ENCODE results near the gene ATP9B. TPM values are rescaled to one million over a fixed set of nuclear protein-coding genes. Genes with fewer than 3 reads are reported as not detected.

The ATP9B gene
- total RNA-seq, 1 donor: 35.4 TPM

- peak; percentile 20 for DNase-seq (ENCODE audit: low read depth)
- TF ChIP-seq CTCF (IDR thresholded peaks at IDR 0.05; ENCODE audit: insufficient read depth, low read depth, low read length): no peak
These were observed 298.8 kb downstream of the ATP9B start for GRCh38 chr18:79367989-79368388.

DNA sequence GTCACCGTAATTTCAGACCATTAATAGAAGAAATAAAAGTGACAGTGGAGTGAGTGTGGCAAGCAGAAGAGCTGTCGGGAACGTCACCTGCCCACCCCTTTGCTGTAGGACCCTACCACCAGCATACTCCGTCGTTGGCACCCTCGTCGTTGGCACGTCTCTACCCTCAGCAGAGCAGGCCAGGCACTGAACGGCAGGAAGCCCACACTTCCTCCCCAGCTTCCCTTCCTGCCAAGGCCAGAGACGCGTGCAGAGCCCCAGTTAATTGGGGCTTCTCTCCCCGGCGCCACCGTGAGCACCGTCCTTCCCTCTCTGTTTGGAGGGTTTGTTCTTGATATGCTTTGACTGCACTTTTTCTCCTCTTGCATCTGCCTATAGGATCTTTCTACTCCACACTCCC lies 299.5 kb downstream of the ATP9B start:
- no peak for DNase-seq (ENCODE audit: low read depth)
- TF ChIP-seq CTCF (IDR thresholded peaks at IDR 0.05; ENCODE audit: insufficient read depth, low read depth, low read length): no peak
- H3K4me3 ChIP-seq (ENCODE audit: low read depth, low read length): no peak overlapping the region

More at GRCh38 chr18:79367989-79368388, 298.8 kb downstream of the ATP9B start:
- no peak overlapping the region for H3K4me3 ChIP-seq (ENCODE audit: low read depth, low read length)

DNA sequence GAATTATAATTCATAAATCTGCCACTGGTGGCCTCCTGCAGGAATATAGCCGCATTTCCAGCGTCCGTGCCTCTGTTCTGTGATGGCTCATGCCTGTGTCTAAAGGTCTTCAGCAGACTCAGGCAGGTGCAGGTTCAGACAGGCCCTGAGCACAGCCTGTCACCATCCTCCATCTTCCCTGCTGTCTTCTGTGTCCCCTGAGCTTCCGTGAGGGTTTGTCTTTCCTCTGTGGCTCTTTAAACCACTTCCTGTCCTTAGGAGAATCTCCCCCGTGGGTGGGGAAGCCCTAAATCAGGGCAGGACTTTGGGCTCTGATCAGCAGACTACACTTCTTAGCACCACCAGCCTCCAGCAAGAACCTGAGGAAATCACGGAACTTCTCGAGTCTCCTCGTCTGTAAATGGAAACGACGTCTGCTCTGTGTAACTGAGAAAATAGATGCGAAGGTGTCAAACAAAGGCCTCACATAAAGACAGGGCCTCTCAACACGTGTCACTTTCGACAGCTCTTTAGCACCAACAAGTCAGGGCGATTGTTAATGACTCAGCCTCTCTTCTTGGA lies 302.4 kb downstream of the ATP9B start:
- TF ChIP-seq CTCF (IDR thresholded peaks at IDR 0.05; ENCODE audit: insufficient read depth, low read depth, low read length): no peak
- no peak for DNase-seq (ENCODE audit: low read depth)
- H3K4me3 ChIP-seq (ENCODE audit: low read depth, low read length): no peak overlapping the region

GRCh38 chr18:79372461-79372860 lies 303.3 kb downstream of the ATP9B start:
- no peak for DNase-seq (ENCODE audit: low read depth)
- no peak for TF ChIP-seq CTCF (IDR thresholded peaks at IDR 0.05; ENCODE audit: insufficient read depth, low read depth, low read length)

GRCh38 chr18:79372991-79373390 lies 303.8 kb downstream of the ATP9B start:
- TF ChIP-seq CTCF (IDR thresholded peaks at IDR 0.05; ENCODE audit: insufficient read depth, low read depth, low read length): no peak
- no peak overlapping the region for H3K4me3 ChIP-seq (ENCODE audit: low read depth, low read length)
- DNase-seq (ENCODE audit: low read depth): no peak

More at GRCh38 chr18:79372461-79372860, 303.3 kb downstream of the ATP9B start:
- H3K4me3 ChIP-seq (ENCODE audit: low read depth, low read length): no peak overlapping the region

DNA sequence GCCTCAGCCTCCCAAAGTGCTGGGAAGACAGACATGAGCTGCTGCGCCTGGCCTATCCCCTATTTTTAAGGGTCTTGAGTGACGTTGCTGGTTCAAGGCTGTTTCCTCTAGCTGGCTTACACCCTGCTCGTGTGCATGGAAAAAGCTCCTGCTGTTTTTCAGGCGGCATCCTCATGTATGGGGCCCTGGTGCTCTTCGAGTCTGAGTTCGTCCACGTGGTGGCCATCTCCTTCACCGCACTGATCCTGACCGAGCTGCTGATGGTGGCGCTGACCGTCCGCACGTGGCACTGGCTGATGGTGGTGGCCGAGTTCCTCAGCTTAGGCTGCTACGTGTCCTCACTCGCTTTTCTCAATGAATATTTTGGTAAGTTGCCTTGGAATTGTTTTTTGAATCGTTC lies 304.5 kb downstream of the ATP9B start:
- DNase-seq (ENCODE audit: low read depth): no peak
- H3K4me3 ChIP-seq (ENCODE audit: low read depth, low read length): no peak overlapping the region
- TF ChIP-seq CTCF (IDR thresholded peaks at IDR 0.05; ENCODE audit: insufficient read depth, low read depth, low read length): no peak

All from fibroblast of villous mesenchyme (primary cell).